Endothelial cell of hepatic sinusoid (primary cell): ENCODE results near the gene OR51B6.
"Not testable (repeated sequence)": the region's sequence is repeated elsewhere in the genome, so short reads cannot be mapped to it uniquely, and the experiment has no call there.

Source experiments
- in situ Hi-C: cut with HindIII; loops from 2 replicates; pipeline ENCODE4 v1.10.0; 2017; ENCODE audit warnings: low sequenced_read_pairs

The OR51B6 gene, protein sequence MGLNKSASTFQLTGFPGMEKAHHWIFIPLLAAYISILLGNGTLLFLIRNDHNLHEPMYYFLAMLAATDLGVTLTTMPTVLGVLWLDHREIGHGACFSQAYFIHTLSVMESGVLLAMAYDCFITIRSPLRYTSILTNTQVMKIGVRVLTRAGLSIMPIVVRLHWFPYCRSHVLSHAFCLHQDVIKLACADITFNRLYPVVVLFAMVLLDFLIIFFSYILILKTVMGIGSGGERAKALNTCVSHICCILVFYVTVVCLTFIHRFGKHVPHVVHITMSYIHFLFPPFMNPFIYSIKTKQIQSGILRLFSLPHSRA

DNA sequence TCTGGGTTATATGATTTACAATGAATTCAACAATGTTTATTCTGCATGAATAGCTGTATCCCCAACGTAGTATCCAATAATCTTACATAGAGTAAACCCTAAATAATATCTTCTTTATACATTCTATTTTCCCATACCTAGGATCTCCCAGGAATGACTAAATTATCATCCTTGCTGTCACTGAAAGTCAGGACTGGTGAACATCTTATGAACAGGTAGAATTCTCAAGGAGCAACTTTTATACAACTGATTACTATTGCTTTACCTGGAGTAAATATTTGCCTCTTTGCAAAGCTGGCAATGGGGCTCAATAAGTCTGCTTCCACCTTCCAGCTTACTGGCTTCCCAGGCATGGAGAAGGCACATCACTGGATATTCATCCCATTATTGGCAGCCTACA, at the start of gene OR51B6:
TSS of gene OR51B6 (plus strand) at position 301 of the 400 bp plus-strand sequence. CDS start at position 301, 0 bp downstream.
- in situ Hi-C loops = no loop called here

DNA sequence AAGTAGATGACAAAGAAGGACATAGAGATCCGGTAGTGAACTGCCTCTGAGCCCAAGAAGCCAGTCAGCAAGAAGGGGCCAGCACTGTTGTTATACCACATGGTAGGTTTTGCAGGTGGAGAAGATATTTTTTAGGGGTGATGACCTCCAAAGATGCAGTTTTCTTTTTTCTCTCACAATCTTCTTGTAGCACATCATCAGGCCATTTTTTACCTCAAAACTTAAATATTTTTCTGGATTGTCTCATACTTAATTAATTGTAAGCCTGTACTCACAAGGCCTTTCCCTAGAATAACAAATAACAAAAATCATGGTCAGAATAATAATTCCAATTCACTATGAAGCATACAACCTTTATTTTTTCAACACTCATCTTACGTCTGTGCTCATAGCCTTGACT, 49.5 kb upstream of the OR51B6 start, which contains the start of gene OR51B4:
TSS of gene OR51B4 (minus strand) at position 101 of the 400 bp plus-strand sequence. CDS start at position 101, 0 bp downstream.
- in situ Hi-C loops = no loop called here

DNA sequence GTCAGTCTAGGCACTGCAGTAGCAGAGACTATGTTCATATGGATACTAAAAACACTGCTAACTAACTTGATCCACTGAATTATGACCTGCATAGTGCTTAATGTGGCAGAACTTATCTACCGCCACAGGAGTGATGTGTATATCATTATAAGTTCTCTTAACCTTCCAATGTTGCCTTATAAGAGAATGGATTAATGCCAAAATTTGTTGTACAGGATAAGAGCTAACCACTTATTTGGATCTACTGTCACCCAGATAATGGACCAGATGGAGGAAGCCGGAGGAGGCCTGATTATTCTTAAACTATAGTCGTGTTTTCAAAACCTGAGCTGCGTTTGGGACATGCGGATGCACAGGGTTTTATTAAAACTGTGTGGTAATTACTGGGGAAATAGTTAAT, 47.7 kb upstream of the OR51B6 start:
- in situ Hi-C loops = no loop called here

DNA sequence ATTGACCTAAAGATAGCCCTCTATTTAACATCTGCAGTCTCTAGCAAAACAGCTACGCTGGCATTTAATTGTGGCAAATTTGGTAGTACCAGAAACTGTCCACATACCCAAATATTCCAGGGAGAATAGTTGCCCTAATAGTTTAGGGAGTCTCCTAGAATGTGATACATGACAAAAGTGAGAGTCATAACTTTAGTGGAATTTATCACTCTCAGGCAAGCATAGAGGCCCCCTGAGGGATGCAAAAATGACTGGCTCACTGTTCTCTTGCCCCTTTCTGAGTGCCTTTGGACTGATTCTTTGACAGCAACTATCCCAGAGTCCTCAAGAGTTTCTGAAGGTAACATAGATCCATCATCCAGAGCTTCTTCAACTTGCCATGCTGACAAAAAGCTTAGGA, 47.3 kb upstream of the OR51B6 start:
- in situ Hi-C loops = no loop called here

DNA sequence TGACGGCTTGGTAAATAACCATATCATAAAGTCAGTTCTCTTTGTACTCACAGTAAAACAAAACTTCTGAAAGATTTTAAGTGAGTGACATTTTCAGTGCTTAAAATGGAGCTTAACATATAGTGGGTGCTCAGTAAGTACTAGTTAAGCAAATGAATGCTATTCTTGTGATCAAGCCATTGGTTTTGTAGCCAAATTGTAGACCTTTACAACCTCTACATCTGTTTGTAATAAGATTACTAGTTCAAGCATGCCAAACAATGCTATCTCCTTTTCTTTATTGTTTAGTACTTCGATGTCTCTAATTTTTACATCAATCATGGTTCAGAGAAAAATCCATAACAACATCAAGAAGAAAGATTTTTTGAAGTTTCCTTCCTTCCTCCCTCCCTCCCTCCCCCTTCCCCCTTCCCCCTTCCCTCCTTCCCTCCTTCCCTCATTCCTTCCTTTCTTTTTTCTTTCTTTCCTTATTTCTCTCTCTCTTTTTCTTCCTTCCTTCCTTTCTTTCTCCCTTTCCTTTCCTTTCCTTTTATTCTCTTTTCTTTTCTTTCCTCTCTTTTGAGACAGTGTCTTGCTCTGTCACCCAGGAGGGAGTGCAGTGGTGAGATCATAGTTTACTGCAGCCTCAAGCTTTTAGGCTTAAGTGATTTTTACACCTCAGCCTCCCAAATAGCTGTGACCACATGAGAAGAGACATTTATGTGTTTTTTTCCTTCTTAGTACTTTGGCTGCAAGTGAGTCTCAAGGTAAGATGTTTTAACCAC, 43.9 kb upstream of the OR51B6 start:
- in situ Hi-C loops = no loop called here

DNA sequence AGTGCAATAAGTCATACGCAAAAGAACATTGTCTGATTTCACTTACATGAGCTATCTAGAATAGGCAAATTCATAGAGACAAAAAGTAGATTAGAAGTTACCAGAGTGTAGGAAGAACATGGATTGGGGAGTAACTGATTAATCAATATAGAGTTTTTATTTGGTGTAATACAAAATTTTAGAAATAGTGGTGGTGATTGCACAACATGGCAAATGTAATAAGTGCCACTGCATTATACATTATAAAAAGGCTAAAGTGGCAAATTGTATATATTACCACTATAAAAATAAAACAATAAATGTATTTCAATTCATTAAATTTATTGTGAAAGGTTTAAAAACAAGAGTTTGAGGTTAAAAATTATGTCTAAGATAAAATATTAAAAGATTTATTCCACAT, 40.9 kb upstream of the OR51B6 start:
- in situ Hi-C loops = no loop called here

DNA sequence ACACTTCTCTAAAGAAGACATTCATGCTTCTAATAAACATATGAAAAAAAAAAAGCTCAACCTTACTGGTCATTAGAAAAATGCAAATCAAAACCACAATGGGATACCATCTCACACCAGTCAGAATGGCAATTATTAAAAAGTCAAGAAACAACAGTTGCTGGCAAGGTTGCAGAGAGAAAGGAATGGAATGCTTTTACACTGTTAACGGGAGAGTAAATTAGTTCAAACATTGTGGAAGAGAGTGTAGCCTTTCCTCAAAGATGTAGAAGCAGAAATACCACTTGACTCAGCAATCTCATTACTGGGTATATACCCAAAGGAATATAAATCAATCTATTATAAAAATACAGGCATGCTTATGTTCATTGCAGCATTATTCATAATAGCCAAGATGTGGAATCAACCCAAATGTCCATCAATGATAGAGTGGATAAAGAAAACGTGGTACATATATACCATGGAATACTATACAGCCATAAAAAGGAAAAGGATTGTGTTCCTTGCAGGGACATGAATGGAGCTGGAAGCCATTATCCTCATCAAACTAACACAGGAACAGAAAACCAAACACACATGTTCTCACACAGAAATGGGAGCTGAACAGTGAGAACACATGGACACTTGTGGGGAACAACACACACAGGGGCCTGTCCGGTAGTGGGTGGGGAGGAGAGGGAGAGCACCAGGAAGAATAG, 37.8 kb upstream of the OR51B6 start:
- in situ Hi-C loops = not testable (repeated sequence)

DNA sequence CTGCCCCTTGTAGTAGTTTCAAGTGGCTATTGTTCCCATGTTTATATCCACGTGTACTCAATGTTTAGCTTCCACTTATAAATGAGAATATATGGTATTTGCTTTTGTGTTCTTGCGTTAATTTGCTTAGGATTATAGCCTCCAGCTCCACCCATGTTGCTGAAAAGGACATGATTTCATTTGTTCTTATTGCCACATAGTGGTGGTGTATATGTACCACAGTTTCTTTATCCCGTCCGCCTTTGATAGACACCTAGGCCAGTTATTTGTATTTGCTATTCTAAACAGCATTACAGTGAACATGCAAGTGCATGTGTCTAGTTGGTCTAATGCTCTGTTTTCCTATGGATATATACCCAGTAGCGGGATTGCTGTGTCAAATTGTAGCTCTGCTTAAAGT, 34.0 kb upstream of the OR51B6 start:
- in situ Hi-C loops = no loop called here

DNA sequence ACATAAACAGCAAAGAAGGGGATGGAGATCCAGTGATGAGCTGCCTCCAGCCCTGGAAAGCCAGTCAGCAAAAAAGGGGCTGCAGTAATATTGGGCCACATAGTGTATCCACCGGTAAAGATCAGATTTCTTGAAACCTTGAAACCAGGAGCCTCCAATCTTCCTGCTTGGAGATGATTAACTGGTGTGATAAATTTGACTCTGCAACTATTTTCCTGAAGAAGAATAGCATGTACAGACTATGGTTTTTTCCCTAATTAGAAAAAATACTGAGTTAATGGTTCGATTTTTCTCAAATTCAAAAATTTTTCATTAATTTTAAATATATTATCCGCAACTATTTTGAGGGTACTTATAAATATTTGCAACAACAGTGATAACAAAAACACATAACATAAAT, 27.1 kb upstream of the OR51B6 start, which contains the start of gene OR51B2:
TSS of gene OR51B2 (minus strand) at position 101 of the 400 bp plus-strand sequence. CDS start at position 101, 0 bp downstream.
- in situ Hi-C loops = no loop called here

DNA sequence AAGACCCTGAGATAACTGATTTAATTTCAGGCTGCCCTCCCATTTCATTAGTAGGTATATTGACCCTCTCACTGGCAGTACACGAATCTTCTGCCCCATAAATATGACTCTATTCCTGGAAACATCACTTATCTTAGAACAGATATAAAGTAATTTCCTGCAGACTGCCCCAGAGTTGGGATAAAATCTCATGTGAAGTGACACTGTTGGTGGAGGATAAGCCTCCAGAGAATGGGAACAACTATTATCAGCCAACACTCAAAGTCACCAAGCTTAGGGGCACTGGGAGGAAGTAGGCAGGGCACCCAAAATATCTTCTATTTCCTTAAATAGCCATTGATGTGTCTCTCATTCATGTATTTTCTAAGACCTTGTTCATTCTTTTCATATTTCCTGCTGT, 16.1 kb upstream of the OR51B6 start:
- in situ Hi-C loops = no loop called here

DNA sequence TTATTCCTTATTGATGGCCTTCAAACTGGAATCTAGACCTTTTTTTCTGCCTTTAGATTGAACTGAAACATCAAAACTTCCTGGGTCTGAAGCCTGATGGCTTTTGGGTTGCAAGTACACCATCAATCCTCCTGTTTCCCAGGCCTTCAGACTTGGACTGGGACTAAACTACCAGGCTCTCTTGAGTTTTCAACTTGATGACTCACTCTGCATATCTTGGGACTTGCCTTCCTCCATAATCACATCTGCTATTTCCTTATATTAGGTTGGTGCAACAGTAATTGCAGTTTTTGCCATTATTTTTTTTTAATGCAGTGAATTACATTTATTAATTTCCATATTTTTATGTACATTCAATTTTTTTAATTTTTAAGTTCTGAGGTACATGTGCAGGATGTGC, 15.0 kb upstream of the OR51B6 start:
- in situ Hi-C loops = no loop called here

DNA sequence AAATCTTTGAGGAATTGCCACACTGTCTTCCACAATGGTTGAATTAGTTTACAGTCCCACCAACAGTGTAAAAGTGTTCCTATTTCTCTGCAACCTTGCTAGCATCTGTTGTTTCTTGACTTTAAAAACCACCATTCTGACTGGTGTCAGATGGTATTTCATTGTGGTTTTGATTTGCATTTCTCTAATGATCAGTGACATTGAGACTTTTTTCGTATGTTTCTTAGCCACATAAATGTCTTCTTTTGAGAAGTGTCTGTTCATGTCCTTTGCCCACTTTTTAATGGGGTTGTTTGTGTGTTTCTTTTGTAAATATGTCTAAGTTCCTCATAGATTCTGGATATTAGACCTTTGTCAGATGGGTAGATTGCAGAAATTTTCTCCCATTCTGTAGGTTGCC, 14.1 kb upstream of the OR51B6 start:
- in situ Hi-C loops = not testable (repeated sequence)

DNA sequence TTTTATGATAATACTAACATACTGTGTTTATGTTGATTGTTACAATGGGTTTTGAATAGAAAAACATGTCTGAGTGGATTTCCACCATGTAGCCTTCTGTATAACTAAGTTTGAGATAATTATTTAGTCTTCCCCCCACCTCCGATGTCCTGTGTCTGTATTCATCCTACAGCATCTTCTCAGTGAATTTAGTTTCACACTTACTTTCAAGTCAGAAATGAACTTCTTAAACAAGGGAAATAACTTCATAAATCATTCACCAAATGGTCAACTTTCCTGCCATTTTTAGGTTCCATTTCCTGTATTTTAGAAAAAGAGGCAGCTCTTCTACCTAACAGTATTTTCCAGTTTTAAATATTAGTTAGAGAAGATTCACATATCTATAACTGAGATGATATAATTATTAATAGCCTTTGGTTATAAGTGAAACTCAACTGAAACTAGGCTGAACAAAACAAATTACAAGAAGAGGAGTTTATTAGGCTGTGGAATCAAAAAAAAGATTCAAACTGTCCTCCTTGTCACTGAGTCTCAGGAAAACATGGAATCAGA, 11.5 kb upstream of the OR51B6 start:
- in situ Hi-C loops = no loop called here

DNA sequence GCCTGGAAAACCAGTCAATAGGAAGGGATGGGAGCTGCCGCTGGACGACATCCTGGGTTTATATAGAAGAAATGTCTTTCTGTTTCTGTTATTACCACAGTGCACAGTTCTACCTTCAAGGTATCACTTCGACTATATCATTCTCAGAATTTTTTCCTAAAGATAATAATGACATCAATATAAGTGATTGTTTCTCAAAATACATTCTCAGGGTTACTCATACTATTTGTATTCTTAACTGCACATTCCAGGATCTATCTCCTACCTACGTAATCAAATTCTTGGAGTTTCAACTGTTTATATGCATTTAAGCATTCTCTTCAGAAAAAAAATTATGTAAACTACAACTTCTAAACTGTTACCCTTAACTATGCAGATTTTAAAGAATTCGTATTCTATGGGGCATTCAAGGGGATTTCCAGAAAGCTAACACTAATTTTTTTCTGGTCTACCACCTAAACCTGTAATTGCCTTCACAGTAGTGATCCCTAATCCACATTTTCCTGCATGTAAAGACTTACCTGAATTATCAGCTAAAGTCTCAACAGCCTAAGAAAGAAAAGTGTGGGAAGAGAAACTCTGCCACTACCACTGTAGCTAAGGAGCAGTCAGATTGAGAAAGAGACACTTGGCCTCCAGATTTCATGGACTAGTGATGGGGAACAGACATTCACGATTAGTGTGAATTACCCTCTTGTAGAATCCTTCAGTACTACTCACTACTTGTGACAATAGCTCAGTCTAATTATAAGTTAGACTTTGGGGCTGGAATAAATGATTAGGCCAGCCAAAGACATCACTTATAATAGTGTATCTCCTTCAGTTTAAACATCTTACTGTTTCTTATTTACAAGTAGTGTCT, 7.6 kb upstream of the OR51B6 start, which contains the start of gene OR51B5:
TSS of gene OR51B5 (minus strand) at position 51 of the 862 bp plus-strand sequence. CDS start at position 51, 0 bp downstream.
- in situ Hi-C loops = no loop called here

DNA sequence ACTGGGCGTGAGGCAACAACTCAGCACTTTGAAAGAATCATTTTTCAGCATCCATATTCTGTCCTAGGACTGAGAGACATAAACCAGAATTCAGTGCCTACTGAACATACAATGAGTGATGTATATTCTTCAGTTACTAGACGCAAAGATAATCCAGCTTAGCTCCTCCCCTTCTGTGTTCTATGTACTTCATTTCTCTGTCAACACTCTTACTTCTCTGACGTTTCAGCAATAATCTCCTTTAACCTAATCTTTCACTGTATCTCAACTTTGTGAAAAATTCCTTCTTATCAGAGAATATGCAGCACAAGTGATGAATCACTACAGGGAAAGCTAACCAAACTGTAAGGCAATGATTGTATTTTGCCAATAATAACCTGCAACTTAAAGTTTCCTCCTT, 5.5 kb upstream of the OR51B6 start:
- in situ Hi-C loops = no loop called here

DNA sequence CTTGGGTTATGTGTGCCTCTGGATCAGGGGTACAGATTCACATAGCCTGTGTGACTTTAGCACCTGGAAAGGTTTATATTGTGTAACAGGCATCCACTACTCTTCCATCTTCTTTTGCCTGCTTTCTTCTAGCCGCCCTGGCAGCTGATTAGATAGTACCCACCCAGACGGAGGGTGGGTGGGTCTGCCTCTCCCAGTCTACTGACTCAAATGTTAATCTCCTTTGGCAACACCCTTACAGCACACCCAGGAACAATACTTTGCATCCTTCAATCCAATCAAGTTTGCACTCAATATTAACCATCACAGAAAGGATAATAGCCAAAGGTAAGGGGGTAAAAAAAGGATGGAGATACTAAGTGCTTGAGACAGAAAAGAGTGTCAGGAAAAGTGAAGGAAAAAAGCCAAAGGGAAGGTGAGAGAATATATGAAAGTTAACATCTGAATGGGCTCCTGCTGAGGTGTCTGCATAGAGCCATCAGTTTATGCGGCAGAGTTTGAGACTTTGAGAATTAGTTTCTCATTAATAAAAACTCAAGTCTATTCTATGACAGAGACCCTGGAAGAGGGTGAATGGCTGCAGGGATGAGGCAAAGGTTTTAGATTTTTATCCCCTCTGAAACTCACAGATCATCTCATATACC, 2.6 kb upstream of the OR51B6 start:
- in situ Hi-C loops = no loop called here

DNA sequence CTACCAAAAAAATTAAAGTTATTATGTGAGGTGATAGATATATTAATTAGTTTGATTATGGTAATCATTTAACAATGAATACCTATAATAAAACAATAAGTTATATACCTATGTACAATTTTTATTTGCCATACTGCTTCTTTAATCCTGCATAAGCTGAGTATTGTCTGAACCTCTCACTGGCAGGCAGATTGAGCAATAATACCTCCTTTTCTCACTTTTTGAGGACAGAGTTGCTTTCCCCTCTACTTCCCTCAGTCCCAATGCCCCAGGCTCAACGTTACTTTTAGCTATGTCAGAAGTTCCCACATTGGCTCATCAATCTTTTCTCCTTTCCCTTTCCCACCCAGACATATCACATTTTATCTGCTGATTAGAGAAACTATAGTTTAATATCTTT, 1.8 kb upstream of the OR51B6 start:
- in situ Hi-C loops = no loop called here

DNA sequence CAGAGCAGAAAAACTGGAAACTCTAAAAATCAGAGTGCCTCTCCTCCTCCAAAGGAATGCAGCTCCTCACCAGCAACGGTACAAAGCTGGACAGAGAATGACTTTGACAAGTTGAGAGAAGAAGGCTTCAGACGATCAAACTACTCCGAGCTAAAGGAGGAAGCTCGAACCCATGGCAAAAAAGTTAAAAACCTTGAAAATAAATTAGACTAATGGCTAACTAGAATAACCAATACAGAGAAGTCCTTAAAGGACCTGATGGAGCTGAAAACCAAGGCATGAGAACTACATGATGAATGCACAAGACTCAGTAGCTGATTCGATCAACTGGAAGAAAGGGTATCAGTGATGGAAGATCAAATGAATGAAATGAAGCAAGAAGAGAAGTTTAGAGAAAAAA, 4.7 kb downstream of the OR51B6 start:
- in situ Hi-C loops = not testable (repeated sequence)

DNA sequence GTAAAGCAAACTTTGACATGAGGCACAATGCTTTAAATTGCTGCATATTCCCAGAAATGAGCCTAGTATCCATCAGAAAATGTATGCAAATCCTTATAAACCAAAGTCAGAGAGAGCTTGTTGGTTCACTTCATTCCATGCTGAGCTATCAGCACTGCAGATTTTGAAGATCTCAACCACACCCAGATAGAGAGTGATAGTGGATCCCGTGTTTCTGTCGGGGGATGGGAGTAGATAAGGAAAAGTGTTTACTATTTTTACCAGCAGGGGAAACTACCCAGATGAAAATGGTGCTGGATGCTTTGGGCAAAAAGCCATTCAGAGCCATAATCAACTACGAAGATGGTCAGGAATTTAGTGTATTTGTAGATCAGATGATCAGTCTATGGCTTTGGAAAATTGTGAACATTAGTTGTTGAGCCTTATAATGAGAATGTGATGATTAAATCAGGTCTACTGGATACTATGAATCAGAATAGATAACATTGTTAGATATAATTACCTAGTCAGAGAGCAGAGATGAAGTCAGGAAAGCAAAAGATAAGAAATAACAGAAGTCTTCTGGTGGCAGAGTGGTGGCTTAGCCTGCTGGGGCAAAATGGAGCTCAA, 10.8 kb downstream of the OR51B6 start:
- in situ Hi-C loops = no loop called here
